NCI-H446 treated with DMSO at 0.1 percent for 48 hours (cell line): ENCODE measurements around the gene ANP32D.
"Not testable (repeated sequence)": the region's sequence is repeated elsewhere in the genome, so short reads cannot be mapped to it uniquely, and the experiment has no call there.

Experiments used
- DNase-seq: peaks from one replicate; lab custom pipeline; 2025; lab: John Stamatoyannopoulos, UW

ANP32D gene

GRCh38 chr12:48472259-48472658 lies at the start of gene ANP32D:
Gene ANP32D (plus strand): TSS chr12:48472559. CDS start chr12:48472665, 106 bp downstream.
- no peak for DNase-seq

DNA sequence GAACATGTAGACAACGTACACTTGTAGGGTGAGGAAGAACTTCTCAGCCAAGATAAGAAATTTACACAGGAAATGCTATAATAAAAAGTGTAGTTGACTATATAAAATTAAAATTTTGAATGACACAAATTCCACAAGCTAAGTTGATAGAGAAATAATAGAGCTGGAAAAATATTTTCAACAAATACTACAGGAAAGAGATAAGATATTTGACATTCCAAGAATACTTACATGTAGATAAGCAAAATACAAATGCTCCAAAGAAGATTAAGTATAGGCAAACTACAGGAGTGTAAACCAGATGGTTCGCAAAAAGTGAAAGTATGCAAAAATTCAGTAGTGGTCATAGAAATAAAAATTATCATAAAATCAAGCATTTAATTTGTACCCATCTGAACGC lies 49.2 kb upstream of the ANP32D start:
- DNase-seq: no peak

DNA sequence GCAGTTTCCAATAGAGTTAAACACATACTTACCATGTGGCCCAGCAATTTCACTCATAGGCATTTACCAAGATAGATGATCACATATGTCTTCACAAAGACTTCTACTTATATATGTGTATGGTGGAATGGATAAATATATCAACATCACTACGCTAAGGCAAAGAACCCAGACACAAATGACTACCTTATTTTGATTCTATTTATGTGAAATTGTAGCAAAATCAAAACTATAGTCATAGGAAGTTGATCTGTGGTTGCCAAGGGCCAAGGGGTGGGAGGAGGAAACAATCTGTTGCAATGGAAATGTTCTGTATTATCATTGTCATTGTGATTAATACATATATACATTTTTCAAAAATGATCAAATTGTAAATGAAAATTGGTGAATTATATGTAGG lies 47.7 kb upstream of the ANP32D start:
- no peak for DNase-seq

DNA sequence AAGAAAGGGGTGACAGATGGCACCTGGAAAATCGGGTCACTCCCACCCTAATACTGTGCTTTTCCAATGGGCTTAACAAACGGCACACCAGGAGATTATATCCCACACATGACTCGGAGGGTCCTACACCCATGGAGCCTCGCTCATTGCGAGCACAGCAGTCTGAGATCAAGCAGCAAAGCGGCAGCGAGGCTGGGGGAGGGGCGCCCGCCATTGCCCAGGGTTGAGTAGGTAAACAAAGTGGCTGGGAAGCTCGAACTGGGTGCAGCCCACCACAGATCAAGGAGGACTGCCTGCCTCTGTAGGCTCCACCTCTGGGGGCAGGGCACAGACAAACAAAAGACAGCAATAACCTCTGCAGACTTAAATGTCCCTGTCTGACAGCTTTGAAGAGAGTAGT lies 38.3 kb upstream of the ANP32D start:
- DNase-seq: not testable (repeated sequence)

GRCh38 chr12:48441069-48441468 lies 31.3 kb upstream of the ANP32D start:
- no peak for DNase-seq

DNA sequence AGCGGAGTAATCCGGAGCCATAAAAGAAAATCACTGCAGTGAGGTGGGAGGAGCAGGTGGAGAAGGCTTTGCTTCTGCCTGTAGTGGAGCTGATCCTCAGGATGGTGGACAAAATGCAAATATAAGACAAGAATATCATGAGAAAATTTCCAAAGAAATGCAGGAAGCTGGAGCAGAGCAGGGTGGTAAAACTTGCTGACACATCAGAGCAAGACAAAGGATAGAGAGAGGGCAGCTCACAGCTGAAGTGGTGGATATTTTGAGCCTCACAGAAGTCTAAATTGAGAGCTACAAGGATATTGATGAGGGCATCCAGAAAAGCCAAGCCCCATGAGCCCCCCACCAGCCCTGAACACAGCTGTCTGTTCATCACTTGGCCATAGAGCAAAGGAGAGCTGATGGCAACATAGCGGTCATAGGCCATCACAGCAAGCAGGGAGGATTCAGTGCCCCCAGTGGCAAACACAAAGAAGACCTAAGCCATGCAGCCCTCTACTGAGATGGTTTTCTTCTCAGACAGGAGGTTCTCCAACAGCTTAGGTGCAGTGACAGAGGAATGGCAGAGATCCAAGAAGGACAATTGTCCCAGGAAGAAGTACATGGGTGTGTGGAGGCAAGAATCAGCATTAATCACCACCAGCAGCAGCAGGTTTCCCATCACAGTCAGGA lies 30.0 kb upstream of the ANP32D start:
- DNase-seq: no peak

- no peak for DNase-seq
Observed at GRCh38 chr12:48445538-48445937, 26.8 kb upstream of the ANP32D start.

GRCh38 chr12:48446161-48446776 lies 26.1 kb upstream of the ANP32D start:
- no peak for DNase-seq

- DNase-seq: no peak
Observed at GRCh38 chr12:48447755-48448154, 24.6 kb upstream of the ANP32D start.

DNA sequence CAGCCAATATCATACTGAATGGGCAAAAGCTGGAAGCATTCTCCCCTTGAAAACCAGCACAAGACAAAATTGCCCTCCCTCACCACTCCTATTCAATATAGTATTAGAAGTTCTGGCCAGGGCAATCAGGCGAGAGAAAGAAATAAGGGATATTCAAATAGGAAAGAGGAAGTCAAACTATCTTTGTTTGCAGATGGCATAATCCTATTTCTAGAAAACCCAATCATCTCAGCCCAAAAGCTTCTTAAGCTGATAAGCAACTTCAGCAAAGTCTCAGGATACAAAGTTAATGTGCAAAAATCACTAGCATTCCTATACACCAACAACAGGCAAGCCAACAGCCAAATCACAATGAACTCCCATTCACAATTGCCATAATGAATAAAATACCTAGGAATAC lies 21.0 kb upstream of the ANP32D start:
- DNase-seq: no peak

DNA sequence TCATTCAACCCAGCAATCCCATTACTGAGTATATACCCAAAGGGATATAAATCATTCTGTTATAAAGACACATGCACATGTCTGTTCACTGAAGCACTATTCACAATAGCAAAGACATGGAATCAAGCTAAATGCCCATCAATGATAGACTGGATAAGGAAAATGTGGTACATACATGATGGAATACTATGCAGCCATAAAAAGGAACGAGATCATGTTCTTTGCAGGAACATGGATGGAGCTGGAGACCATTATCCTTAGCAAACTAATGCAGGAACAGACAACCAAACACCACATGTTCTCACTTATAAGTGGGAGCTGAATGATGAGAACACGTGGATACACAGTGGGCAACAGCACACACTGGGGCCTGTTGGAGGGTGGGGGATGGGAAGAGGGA lies 19.4 kb upstream of the ANP32D start:
- DNase-seq: not testable (repeated sequence)

DNA sequence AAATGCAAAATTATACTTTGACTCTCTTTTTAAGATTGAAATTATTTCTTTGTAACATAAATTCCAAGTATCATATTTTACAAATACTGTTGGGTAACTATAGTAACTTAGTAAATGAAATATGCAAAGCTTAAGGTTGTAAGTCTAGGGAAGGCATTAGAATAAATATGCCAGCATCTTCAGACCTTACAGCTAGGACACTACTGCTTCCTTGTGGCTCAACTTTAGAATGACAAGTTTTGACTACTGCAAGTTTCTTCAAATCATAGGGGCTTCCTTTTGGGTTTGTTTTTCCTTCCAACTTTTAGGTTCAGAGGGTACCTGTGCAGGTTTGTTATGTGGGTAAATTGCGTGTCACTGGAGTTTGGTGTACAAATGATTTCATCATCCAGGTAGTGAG lies 17.7 kb upstream of the ANP32D start:
- no peak for DNase-seq

- no peak for DNase-seq
Observed at GRCh38 chr12:48455116-48455515, 17.2 kb upstream of the ANP32D start.

GRCh38 chr12:48459259-48459658 lies 13.1 kb upstream of the ANP32D start:
- no peak for DNase-seq

- DNase-seq: not testable (repeated sequence)
Observed at GRCh38 chr12:48469027-48469426, 3.3 kb upstream of the ANP32D start.

- no peak for DNase-seq
Observed at GRCh38 chr12:48473061-48473460, 702 bp downstream of the ANP32D start.

GRCh38 chr12:48474497-48474896 lies 2.1 kb downstream of the ANP32D start:
- DNase-seq: not testable (repeated sequence)

GRCh38 chr12:48482198-48482597 lies 9.8 kb downstream of the ANP32D start, which contains the start of gene C12orf54:
Gene C12orf54 (plus strand): TSS chr12:48482498. CDS start chr12:48483297, 799 bp downstream.
- DNase-seq: no peak

- DNase-seq: no peak
Observed at GRCh38 chr12:48482930-48483329, 10.6 kb downstream of the ANP32D start.

- no peak for DNase-seq
Observed at GRCh38 chr12:48486261-48486660, 13.9 kb downstream of the ANP32D start.

DNA sequence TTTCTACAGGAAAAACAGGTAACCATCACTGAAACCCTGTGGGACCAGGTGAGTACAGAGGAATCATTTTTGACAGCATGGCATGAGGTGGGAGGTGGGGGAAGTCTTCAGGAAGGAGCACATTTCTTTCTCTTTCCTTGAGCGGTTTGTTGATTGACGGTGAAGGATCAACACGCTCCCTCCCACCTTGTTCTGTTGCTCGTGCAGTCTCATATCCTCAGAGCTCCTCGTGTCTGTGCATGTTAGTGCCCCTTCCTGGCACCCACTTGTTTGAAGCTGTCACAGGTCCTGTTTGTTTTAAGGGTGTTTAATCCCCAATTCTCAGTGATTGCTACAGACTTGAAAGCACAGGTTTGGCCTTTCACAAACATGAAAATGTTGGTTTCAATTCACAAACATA lies 14.3 kb downstream of the ANP32D start:
- no peak for DNase-seq

GRCh38 chr12:48489012-48489411 lies 16.7 kb downstream of the ANP32D start:
- no peak for DNase-seq

GRCh38 chr12:48489456-48489855 lies 17.1 kb downstream of the ANP32D start:
- not testable (repeated sequence) for DNase-seq

DNA sequence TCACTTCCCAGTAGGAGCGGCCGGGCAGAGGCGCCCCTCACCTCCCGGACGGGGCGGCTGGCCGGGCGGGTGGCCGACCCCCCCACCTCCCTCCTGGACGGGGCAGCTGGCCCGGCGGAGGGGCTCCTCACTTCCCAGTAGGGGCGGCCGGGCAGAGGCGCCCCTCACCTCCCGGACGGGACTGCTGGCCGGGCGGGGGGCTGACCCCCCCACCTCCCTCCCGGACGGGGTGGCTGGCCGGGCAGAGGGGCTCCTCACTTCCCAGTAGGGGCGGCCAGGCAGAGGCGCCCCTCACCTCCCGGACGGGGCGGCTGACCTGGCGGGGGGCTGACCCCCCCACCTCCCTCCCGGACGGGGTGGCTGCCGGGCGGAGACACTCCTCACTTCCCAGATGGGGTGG lies 27.9 kb downstream of the ANP32D start:
- DNase-seq: not testable (repeated sequence)
